ENCODE results near the gene MPZL1. TPM values are rescaled to one million over a fixed set of nuclear protein-coding genes. Genes with fewer than 3 reads are reported as not detected.

Gene MPZL1
- total and polyA plus RNA-seq, 2 donors (not counting 3 experiments of a cell fraction or from before 2014, with no cell fraction given): 41.7 to 99.1 TPM

GRCh38 chr1:167683226-167683625, 38.6 kb upstream of the MPZL1 start:
- ChIA-PET POLR2A (no interaction called here), CTCF (no interaction called here)
- no TSS peak for BruUV-seq (replicated peaks)
- Histone ChIP-seq H3K79me2 (ENCODE audit: control insufficient read depth, insufficient read depth, low read length) (no peaks in the 10 kb centered on the region), H3K4me1 (ENCODE audit: control insufficient read depth, extremely low read depth, insufficient read depth, low read length) (no peaks in the 10 kb centered on the region), H3K9me1 (replicated peaks; ENCODE audit: control insufficient read depth, extremely low read depth, insufficient read depth, low read length) (no peaks in the 10 kb centered on the region), H3K9ac (replicated peaks; ENCODE audit: extremely low read depth, insufficient read depth, low read length) (no peak overlapping the region), H3K27me3 (ENCODE audit: control insufficient read depth in 2 of 2, insufficient read depth in 2 of 2, low read length in 2 of 2) (peaks cover 6 to 10% of the 10 kb centered on the region in 2 experiments), H3K9me3 (replicated peaks; ENCODE audit: control insufficient read depth, insufficient read depth, low read length) (no peaks in the 10 kb centered on the region), H3K4me3 (replicated peaks in 1 of 3; ENCODE audit: insufficient read depth in 1 of 3, low read depth in 1 of 3, low read length in 3 of 3) (no peak overlapping the region), H3K4me2 (ENCODE audit: insufficient read depth, low read length) (no peak overlapping the region), H4K20me1 (replicated peaks; ENCODE audit: control insufficient read depth, extremely low read depth, insufficient read depth, low read length) (no peaks in the 10 kb centered on the region), H3K27ac (ENCODE audit: insufficient read depth, low read depth, low read length) (no peak overlapping the region), H2AFZ (ENCODE audit: low read depth, low read length) (no peak overlapping the region), H3K36me3 (ENCODE audit: control insufficient read depth in 2 of 2, extremely low read depth in 1 of 2, insufficient read depth in 2 of 2, low read length in 2 of 2) (no peaks in the 10 kb centered on the region)
- dilution Hi-C loops (cut with MboI; ENCODE audit: extremely low pct_ligation_motif_present, low sequenced_read_pairs): no loop called here
- FAIRE-seq (no peak), DNase-seq (ENCODE audit: low read depth, low spot score) (no peak)
- TF ChIP-seq CTCF (IDR thresholded peaks at IDR 0.05; ENCODE audit: extremely low read depth in 1 of 2, insufficient read depth in 1 of 2, low read depth in 1 of 2, low read length in 2 of 2) (no peak), GATA2 (IDR thresholded peaks at IDR 0.05; ENCODE audit: insufficient read depth, insufficient read length, low read depth, low read length) (no peak), JUN (IDR thresholded peaks at IDR 0.05; ENCODE audit: borderline replicate concordance, insufficient read depth, insufficient read length, low read depth) (no peak), MAX (IDR thresholded peaks at IDR 0.05; ENCODE audit: insufficient read depth, insufficient read length) (no peak), POLR2AphosphoS5 (IDR thresholded peaks at IDR 0.05; ENCODE audit: insufficient read depth, low read depth, low read length) (no peak), FOS (IDR thresholded peaks at IDR 0.05; ENCODE audit: borderline replicate concordance, insufficient read depth, low read length) (no peak), POLR2A (IDR thresholded peaks at IDR 0.05; ENCODE audit: low read depth, low read length) (no peak), EZH2 (IDR thresholded peaks at IDR 0.05; ENCODE audit: borderline replicate concordance, low read depth, low read length, severe bottlenecking) (no peak)
- intact Hi-C loops (cut with micrococcal nuclease): loop anchor here (10.0 kb wide), 1 partner anchor 238 kb away; no protein-coding TSS in a partner anchor
